ENCODE measurements around the gene STAMBP.

Gene STAMBP

GRCh38 chr2:73906847-73907505 lies 78.2 kb downstream of the STAMBP start:
- no peak for DNase-seq (ENCODE audit: low read depth)

DNA sequence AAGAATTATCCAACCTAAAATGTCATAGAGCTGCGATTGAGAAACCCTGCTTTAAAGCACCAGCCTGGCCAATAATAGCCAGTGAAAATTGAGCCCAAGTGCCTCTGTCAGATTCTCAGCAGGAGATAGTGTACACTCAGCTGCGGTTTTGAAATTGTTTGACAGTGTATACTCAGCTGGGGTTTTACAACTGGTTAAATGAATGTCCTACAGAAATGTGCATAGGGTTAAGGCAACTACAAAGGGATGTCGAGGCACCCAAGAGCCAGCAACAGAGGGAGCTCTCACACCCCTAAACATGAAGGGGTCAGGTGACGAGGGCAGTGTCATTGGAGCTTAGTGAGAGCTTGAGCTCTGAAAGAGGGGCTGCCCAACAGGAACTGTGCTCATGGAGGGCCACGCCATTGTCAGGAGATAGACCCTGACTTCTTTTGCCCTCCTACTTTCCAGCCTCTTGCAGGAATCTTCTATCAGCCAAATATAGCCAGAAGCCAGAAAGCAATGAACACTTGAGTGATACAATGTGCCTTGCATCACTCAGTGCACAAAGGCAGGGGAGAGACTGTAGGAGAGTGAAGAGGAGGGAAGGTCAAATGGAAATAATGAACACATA lies 79.2 kb downstream of the STAMBP start:
- DNase-seq (ENCODE audit: low read depth) = peak; percentile 74

DNA sequence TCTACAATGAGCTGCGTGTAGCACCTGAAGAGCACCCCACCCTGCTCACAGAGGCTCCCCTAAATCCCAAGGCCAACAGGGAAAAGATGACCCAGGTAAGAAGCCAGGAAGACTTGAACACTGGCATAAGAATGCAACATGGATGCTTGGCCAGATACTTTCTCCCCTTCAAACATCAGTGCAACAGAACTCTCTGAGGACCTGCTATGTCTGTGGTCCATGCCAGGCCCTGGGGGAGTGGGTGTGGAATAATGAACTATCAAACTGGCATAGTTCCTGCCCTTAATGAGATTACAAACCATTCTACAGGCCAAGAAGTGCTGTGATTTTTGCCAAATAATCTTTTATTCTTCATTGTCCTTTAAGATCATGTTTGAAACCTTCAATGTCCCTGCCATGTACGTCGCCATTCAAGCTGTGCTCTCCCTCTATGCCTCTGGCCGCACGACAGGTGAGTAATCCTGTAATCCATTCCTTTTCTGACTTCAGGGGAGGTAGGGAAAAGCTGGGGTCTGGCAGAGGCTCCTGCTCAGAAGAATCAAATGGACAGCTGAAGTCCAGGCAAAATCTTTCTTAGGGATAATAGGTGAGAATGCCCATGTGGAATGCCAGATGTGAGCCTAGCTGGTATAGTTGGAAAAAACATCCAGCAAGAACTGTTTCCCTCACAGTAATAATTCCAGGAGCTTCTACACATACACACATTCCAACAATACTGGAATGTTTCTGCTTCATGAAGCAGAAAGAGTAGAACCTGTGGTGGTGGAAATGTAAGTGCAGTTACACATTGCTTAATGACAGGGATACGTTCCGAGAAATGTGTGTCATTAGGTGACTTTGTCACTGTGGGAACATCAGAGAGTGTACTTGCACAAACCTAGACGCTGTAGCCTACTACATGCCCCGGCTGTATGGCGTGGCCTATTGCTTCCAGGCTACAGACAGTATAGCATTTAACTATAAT lies 80.2 kb downstream of the STAMBP start:
- peak; percentile 16 for DNase-seq (ENCODE audit: low read depth)

- no peak for DNase-seq (ENCODE audit: low read depth)
Measured at GRCh38 chr2:73910873-73911547, 82.2 kb downstream of the STAMBP start.

DNA sequence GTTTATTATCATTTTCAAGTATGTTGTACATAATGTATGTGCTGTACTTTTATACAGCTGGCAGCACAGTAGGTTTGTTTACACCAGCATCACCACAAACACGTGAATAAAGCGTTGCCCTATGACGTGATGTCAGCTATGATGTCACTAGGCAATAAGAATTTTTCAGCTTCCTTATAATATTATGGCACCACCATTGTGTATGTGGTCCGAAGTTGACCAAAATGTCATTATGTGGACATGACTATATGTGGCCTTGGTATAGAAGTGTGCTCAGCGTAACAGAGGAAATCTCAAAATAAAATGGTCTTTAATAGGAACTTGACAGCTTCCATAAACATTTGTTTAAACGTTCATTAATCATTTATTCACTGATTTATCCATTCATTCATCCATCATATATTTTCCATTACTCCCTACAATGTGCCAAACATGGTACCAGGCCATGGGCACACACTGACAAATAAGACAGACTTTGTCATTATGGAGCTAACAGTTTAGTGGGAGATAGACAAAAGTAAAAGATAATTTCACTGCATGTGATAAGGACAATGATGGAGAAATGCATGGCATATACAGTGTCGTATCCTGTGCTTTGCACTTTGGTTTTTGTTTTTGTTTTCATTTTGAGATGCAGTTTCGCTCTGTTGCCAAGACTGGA lies 82.9 kb downstream of the STAMBP start:
- no peak for DNase-seq (ENCODE audit: low read depth)

- DNase-seq (ENCODE audit: low read depth) = no peak
Measured at GRCh38 chr2:73913414-73914054, 84.8 kb downstream of the STAMBP start.

DNA sequence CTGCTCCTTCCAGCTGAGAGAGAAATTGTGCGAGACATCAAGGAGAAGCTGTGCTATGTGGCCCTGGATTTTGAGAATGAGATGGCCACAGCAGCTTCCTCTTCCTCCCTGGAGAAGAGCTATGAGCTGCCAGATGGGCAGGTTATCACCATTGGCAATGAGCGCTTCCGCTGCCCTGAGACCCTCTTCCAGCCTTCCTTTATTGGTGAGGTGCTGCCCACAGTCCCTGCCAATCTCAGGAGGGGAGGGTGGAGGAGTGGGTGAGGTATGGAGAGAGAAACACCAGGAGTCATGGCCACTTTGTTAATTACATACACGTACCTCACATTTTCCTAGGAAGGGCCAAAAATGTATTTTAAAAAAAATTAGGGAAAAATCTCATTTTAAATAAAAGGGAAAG lies 85.9 kb downstream of the STAMBP start:
- no peak for DNase-seq (ENCODE audit: low read depth)

DNA sequence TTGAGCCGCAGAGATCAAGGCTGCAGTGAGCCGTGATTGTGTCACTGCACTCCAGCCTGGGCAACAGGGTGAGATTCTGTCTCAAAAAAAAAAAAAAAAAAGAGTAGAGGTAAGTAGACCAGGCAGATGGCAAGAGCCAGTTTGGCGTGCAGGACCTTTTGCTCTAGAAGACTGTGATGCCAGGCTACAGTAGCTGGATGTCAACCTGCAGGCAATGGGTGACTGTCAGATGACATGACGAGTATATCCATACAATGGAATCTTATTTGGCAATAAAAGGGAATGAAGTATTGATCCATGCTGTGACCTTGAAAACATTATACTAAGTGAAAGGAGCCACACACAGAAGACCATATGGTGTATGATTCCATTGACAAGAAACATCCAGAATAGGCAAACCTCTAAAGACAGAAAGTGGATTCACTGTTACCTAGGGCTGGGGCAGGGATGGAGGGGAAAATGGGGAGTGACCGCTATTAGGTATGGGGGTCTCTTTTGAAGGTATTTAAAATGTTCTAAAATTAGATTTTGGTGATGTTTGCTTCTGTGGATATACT lies 86.8 kb downstream of the STAMBP start:
- no peak for DNase-seq (ENCODE audit: low read depth)

- DNase-seq (ENCODE audit: low read depth) = no peak
Measured at GRCh38 chr2:73916666-73917065, 87.9 kb downstream of the STAMBP start.

GRCh38 chr2:73917296-73917695 lies 88.5 kb downstream of the STAMBP start:
- no peak for DNase-seq (ENCODE audit: low read depth)

DNA sequence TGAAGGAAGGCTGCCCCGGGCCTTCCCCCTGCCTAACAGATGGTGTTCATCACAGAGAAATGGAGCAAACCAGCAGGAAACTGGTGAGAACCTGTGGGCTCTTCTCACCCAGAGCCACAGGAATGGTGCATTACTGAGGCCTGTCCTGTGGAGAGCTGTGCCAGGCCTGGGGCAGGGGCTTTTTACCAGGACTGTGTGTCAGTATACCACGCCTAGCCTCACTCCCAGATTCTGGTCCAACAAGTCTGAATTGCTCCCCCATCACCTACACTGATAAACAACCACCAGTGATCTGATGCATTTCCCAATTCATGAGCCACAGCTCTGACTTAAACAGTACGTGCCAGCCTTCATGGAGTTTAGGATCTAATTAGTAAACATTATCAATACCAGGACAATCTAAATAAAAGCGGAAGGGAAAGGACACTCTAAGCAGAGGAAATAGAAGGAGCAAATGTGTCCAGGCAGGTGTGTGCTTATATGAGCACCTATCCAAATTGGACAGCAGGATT lies 89.0 kb downstream of the STAMBP start:
- no peak for DNase-seq (ENCODE audit: low read depth)

- no peak for DNase-seq (ENCODE audit: low read depth)
Measured at GRCh38 chr2:73918856-73919255, 90.1 kb downstream of the STAMBP start.

DNA sequence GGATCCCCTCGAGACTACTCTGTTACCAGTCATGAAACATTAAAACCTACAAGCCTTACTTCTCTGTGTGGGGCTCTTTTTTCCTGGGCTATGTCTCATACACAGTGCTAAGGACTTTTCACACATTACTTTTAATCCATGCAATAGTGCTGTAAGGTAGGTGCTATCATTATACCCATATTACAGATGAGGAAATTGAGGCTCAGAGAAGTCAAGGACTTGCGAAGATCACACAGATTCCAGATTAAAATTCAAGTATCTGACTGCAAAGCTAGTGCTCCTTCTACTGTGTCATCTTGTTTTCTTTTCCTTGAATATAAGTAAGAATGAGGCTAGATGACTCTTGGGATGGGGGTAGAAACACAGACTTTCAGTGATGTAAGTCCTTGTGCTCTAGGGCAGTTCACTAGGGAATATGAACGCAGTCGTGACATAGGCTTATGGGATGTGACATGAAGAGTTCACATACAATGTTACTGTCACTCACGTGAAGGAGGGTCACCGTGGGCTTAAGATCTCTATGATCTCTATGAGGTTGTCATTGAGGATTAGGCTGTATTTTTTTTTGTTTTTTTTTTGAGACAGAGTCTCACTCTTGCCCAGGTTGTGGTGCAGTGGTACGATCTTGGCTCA lies 91.0 kb downstream of the STAMBP start:
- DNase-seq (ENCODE audit: low read depth) = no peak

DNA sequence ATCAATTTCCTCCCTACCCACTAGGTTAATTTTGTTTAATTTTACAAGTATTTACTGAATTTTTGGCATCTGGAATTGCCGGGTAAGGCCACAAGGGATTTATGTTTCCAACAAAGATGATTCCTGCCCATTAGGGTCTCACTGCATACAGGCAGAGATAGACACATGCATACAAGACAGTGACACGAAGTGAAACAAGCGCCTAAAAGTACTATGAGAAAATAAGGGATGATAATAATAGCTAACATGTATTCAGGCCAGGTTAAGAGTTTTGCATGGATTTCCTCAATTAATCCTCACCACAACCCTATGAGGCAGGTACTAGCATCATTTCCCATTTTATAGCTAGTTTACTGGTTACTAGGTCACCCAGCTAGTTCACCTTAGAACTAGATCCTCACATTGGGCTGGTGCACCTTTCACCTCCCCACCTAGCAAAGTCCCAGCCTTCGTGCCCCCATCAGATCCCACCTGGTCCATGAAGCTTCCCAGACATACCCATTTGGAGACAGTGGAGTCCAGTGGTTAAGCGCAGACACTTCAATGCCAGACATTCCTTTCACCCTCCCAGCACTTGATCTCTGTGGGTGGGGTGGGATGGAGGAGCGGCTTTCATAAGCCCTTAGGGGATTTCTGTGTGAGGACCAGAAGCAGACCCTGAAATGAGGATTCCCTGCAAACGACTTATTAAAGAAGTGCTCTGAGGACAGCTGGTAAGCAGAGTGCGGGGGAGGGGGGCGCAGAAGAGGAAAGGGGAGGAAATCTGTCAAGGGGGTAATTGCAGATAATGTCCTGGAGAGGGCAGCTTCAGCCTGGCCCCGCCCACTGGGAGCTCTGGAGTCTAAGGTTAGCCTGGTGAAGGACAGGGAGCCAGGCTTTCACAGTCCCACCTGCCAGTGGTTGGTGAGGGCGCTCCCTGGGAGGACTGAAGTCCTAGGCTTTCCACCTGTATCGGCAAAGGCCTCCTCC lies 92.1 kb downstream of the STAMBP start:
- DNase-seq (ENCODE audit: low read depth) = no peak

DNA sequence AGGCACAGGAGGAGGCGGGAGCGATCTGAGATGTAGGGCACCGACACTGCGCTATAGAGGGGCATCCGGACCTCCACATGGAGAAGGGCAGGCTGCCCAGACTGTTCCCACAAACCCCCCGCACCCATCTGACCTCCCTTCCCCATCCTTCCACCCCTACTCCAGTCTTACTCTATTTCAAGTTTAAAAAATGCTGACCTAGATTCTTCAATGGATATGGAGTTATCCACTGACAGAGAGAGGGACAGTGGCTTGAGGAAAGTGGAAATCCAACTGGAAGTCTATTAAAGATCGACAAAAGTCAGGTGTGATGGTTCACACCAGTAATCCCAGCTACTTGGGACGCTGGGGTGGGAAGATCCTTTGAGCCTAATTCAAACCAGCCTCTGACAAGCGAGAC lies 92.8 kb downstream of the STAMBP start:
- DNase-seq (ENCODE audit: low read depth) = no peak

- DNase-seq (ENCODE audit: low read depth) = no peak
Measured at GRCh38 chr2:73922681-73923080, 93.9 kb downstream of the STAMBP start.
